Neuronal stem cell (in vitro differentiated cells): ENCODE data around the gene PTPRG.

Experiments used
- DNase-seq: peaks from one replicate; pipeline ENCODE4 v3.0.0-alpha.2; 2013; ENCODE audit warnings: low spot score
- H2AFZ ChIP-seq: one replicate; pipeline ENCODE4 v1.6.1; 2013; ENCODE audit warnings: mild to moderate bottlenecking, low read length, inconsistent platforms
- H2AK5ac ChIP-seq: 2 replicates; pipeline ENCODE4 v1.6.1; 2013; ENCODE audit warnings: low read depth, mild to moderate bottlenecking, inconsistent platforms, low read length, moderate library complexity, mixed read lengths
- H2BK120ac ChIP-seq: 2 replicates; pipeline ENCODE4 v1.6.1; 2013; ENCODE audit warnings: low read depth, mild to moderate bottlenecking, inconsistent platforms, low read length, moderate library complexity, mixed read lengths
- H2BK12ac ChIP-seq: one replicate; pipeline ENCODE4 v1.6.1; 2013; ENCODE audit warnings: low read length, inconsistent platforms
- H2BK15ac ChIP-seq: 2 replicates; pipeline ENCODE4 v1.6.1; 2013; ENCODE audit warnings: mild to moderate bottlenecking, low read length, inconsistent platforms, mixed read lengths
- H2BK5ac ChIP-seq: one replicate; pipeline ENCODE4 v1.6.1; 2013; ENCODE audit warnings: inconsistent platforms, mild to moderate bottlenecking, low read length, moderate library complexity
- H3K14ac ChIP-seq: one replicate; pipeline ENCODE4 v1.6.1; 2013; ENCODE audit warnings: low read length, inconsistent platforms
- H3K18ac ChIP-seq: 2 replicates; pipeline ENCODE4 v1.6.1; 2013; ENCODE audit warnings: low read length, inconsistent platforms
- H3K23ac ChIP-seq: 2 replicates; pipeline ENCODE4 v1.6.1; 2013; ENCODE audit warnings: low read depth, mild to moderate bottlenecking, mixed read lengths, low read length, inconsistent platforms; ENCODE audit not compliant: poor library complexity
- H3K27ac ChIP-seq: replicated peaks from 3 replicates; pipeline ENCODE4 v1.5.1; 2013; ENCODE audit warnings: low read length, inconsistent platforms
- H3K27me3 ChIP-seq, 3 experiments: 2 replicates each; pipeline ENCODE4 v1.6.1; 2013; ENCODE audit warnings: low read length in 3 of 3, mild to moderate bottlenecking in 2 of 3, inconsistent platforms in 1 of 3, low read depth in 1 of 3, mixed read lengths in 1 of 3, moderate library complexity in 1 of 3; ENCODE audit not compliant: control insufficient read depth in 3 of 3, insufficient read depth in 3 of 3
- H3K36me3 ChIP-seq, 2 donors: replicated peaks in 1 of 2; 2 replicates each; pipeline ENCODE4 v1.6.1; 2013; ENCODE audit warnings: low read length in 2 of 2; ENCODE audit not compliant: control insufficient read depth in 2 of 2, insufficient read depth in 2 of 2
- H3K4ac ChIP-seq: 2 replicates; pipeline ENCODE4 v1.6.1; 2013; ENCODE audit warnings: inconsistent platforms, mild to moderate bottlenecking, low read length, moderate library complexity
- H3K4me1 ChIP-seq, 2 donors: 1 replicate in 1 of 2; 2 replicates in 1 of 2; pipeline ENCODE4 v1.6.1; 2013; ENCODE audit warnings: low read length in 2 of 2, low read depth in 1 of 2; ENCODE audit not compliant: control insufficient read depth in 2 of 2, insufficient read depth in 1 of 2
- H3K4me2 ChIP-seq: one replicate; pipeline ENCODE4 v1.6.1; 2013; ENCODE audit warnings: mild to moderate bottlenecking, low read length, inconsistent platforms; ENCODE audit not compliant: insufficient read depth, poor library complexity, severe bottlenecking
- H3K4me3 ChIP-seq, 2 donors: 2 replicates each; pipeline ENCODE4 v1.5.1; 2013; ENCODE audit warnings: low read length in 2 of 2, mild to moderate bottlenecking in 2 of 2, inconsistent platforms in 1 of 2, moderate library complexity in 1 of 2
- H3K79me1 ChIP-seq: one replicate; pipeline ENCODE4 v1.6.1; 2013; ENCODE audit warnings: low read depth, mild to moderate bottlenecking, inconsistent platforms, low read length, moderate library complexity
- H3K9ac ChIP-seq: one replicate; pipeline ENCODE4 v1.6.1; 2013; ENCODE audit warnings: mild to moderate bottlenecking, low read depth, low read length, inconsistent platforms; ENCODE audit not compliant: poor library complexity
- H3K9me3 ChIP-seq, 2 donors: replicated peaks in 1 of 2; 2 replicates each; pipeline versions ENCODE3 to v1.6.1; 2013; ENCODE audit warnings: low read length in 2 of 2, mild to moderate bottlenecking in 2 of 2, inconsistent platforms in 1 of 2, low read depth in 1 of 2, mixed read lengths in 1 of 2, moderate library complexity in 1 of 2; ENCODE audit not compliant: control insufficient read depth in 2 of 2, insufficient read depth in 1 of 2
- H4K8ac ChIP-seq: one replicate; pipeline ENCODE4 v1.6.1; 2013; ENCODE audit warnings: low read depth, mild to moderate bottlenecking, inconsistent platforms, low read length, moderate library complexity
- H4K91ac ChIP-seq: one replicate; pipeline ENCODE4 v1.6.1; 2013; ENCODE audit warnings: low read length, low read depth, mild to moderate bottlenecking, inconsistent platforms; ENCODE audit not compliant: poor library complexity
- WGBS, 2 donors: extraction: QIAGEN DNeasy Blood & Tissue Kit; methylation state at CpG; one replicate each; pipeline ENCODE4 v1.1.7; 2013; ENCODE audit warnings: missing lambda C conversion rate in 2 of 2, mixed read lengths in 1 of 2; ENCODE audit not compliant: insufficient read length in 2 of 2, insufficient replicate concordance in 1 of 2; ENCODE audit errors: extremely low coverage in 2 of 2; 5-methylcytosine and 5-hydroxymethylcytosine counted together

PTPRG gene

DNA sequence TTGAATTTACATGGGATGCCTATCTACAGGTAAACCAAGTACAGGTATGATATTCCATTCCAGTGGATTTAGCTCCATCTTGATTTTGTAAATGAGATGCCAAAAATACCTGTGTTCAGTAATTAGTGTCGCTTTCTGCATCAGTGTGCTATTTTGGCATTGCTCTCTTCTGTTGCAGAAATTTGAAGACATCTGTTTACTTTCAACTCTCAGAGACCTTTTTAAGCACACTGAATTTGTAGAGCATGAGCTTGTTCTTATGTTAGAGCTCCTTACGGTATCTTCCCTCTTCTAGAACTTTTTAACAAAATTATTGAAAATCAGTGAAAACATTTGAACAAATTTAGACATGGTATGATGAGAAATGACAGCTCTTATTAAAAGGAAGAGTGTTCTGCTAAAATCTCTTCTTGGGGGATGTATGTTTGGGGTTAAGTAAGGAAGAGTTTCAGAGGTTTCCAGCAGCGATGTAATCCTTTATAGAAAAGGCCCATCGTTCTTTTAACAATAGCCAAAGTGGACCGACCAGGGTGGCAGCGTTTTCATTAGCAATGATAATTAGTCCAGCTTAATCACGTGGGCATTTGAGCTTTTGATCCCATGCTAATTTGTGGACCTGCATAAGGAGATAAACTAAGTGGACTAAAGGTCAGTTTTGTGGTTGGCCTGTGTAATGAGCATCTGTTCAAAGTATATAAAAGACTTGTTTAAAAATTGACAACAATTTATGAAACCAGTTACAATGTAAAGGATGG is 385.4 kb downstream of the PTPRG start:
- Histone ChIP-seq H3K4me1 (peaks cover 19 to 27% of the 10 kb centered on the region in 2 donors), H3K23ac (no peak overlapping the region)

DNA sequence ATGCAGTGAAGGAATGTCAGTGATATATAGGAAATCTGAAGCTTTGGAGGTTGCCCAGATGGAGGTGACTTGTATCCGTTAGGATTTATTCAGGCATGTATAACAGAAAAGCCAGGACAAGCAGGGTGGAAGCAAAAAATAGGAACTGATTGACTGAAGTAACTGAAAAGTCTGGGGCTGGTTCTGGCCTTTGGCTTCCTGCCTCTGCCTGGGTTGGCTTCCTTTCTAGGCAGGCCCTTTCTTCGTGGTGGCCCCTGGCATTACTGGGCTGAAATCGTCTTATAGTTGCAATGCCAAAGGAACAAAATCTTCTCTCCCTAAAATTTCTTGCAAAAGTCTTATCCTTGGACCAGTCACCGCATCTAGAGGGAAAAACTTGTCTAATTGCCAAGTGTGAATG is 386.1 kb downstream of the PTPRG start:
- Histone ChIP-seq H2BK15ac (no peak overlapping the region), H3K9me3 (peaks cover 0 to 4% of the 10 kb centered on the region in 2 donors), H3K4me2 (no peak overlapping the region), H3K4me3 (no peak overlapping the region), H3K27ac (peak overlapping the region; percentile 33), H2BK12ac (no peak overlapping the region), H3K4me1 (peaks cover 19 to 27% of the 10 kb centered on the region in 2 donors), H3K14ac (no peak overlapping the region), H2AK5ac (no peak overlapping the region), H4K91ac (no peak overlapping the region), H3K18ac (no peak overlapping the region), H3K27me3 (no peaks in the 10 kb centered on the region), H2BK120ac (no peak overlapping the region), H2BK5ac (no peak overlapping the region), H2AFZ (peak overlapping the region; percentile 42), H3K79me1 (peaks cover 2% of the 10 kb centered on the region), H3K9ac (no peak overlapping the region), H3K23ac (no peak overlapping the region), H4K8ac (no peak overlapping the region), H3K4ac (no peak overlapping the region), H3K36me3 (no peaks in the 10 kb centered on the region)
- WGBS, 2 donors, result no CpG with 5 or more reads among the region's 4 CpGs
- no peak for DNase-seq

More for the DNA sequence above, 385.4 kb downstream of the PTPRG start:
- DNase-seq, result peak; percentile 26
- no peaks in the 10 kb centered on the region for H3K27me3 ChIP-seq
- H3K4me2 ChIP-seq, result no peak overlapping the region
- no peak overlapping the region for H4K91ac ChIP-seq
- H3K27ac ChIP-seq, result no peak overlapping the region
- H3K9me3 ChIP-seq, result peaks cover 0 to 6% of the 10 kb centered on the region in 2 donors
- H3K4ac ChIP-seq, result no peak overlapping the region
- H3K79me1 ChIP-seq, result peaks cover 2% of the 10 kb centered on the region
- H3K18ac ChIP-seq, result no peak overlapping the region
- no peak overlapping the region for H3K14ac ChIP-seq
- no peak overlapping the region for H2AK5ac ChIP-seq
- WGBS, 2 donors, result no CpG with 5 or more reads among the region's 7 CpGs
- no peak overlapping the region for H3K4me3 ChIP-seq
- no peak overlapping the region for H2BK5ac ChIP-seq
- no peak overlapping the region for H2BK12ac ChIP-seq
- no peak overlapping the region for H4K8ac ChIP-seq
- no peak overlapping the region for H2BK15ac ChIP-seq
- no peak overlapping the region for H2BK120ac ChIP-seq
- H3K36me3 ChIP-seq, result no peaks in the 10 kb centered on the region
- no peak overlapping the region for H3K9ac ChIP-seq
- H2AFZ ChIP-seq, result no peak overlapping the region

DNA sequence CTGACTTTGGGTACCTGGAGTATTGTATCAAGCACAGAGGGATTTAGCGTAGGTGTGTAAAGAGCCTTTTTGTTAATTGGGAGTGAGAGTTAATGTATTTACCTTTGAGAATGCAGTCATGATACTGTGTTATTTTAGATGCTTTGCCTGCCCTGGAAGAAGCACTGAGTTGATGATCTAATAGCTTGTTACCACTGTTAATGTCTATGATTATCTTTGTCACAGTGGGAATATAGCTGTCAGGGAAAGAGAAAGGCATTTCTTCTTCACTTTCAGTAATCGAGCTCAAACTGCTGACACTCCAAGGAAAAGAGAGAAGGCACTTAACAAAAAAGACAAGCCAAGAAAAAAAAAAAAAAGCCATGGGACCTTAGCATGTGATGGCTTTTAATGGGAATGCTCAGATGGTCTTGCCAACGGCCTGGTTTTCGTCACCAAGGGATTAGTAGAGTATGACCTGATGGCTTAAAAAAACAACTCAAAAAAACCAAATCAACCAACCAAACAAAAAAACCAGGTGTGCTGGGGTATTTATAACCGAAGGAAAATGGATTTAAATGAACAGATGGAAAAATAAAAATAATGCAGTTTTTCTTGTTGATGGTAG is 387.4 kb downstream of the PTPRG start:
- Histone ChIP-seq H2AFZ (no peak overlapping the region), H2BK5ac (no peak overlapping the region), H3K27ac (no peak overlapping the region), H3K14ac (no peak overlapping the region), H4K8ac (no peak overlapping the region), H3K9me3 (peaks cover 0 to 5% of the 10 kb centered on the region in 2 donors), H3K4ac (no peak overlapping the region), H2BK12ac (no peak overlapping the region), H3K27me3 (no peaks in the 10 kb centered on the region), H3K36me3 (no peaks in the 10 kb centered on the region), H4K91ac (no peak overlapping the region), H3K4me1 (peaks cover 19 to 35% of the 10 kb centered on the region in 2 donors), H3K9ac (no peak overlapping the region), H3K4me2 (no peak overlapping the region), H2BK120ac (no peak overlapping the region), H3K18ac (no peak overlapping the region), H3K23ac (no peak overlapping the region), H2BK15ac (no peak overlapping the region), H3K4me3 (no peak overlapping the region), H3K79me1 (peaks cover 3% of the 10 kb centered on the region), H2AK5ac (no peak overlapping the region)
- WGBS, 2 donors, result no CpG with 5 or more reads among the region's 5 CpGs
- DNase-seq, result no peak

DNA sequence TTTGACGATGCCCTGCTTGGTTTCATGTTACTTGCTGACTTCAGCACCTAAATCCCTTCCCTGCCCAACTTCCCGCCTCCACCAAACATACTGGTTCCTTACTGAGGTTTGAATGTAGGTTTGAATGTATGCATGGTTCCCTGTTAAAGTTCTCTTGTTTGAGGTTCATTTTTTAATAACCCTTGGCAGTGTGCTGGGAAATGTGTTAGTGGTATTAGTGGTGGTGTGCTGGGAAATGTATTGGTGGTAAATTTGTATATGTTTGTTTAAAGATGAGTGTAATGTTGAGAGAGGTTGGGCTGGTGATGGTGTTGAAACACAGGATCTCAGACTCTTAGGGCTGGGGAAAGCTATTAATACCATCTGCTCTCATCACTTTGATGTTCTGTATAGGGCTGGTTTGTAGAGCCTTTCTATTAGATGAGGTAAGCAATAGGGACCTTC is 392.7 kb downstream of the PTPRG start:
- no peak overlapping the region for H2BK120ac ChIP-seq
- H3K27me3 ChIP-seq, result no peaks in the 10 kb centered on the region
- H3K79me1 ChIP-seq, result peaks cover 2% of the 10 kb centered on the region
- no peak overlapping the region for H2BK15ac ChIP-seq
- peaks cover 2 to 17% of the 10 kb centered on the region in 2 donors for H3K4me1 ChIP-seq
- H3K23ac ChIP-seq, result no peak overlapping the region
- H4K91ac ChIP-seq, result no peak overlapping the region
- WGBS, 2 donors, result no CpG with 5 or more reads among the region's 2 CpGs
- H3K9ac ChIP-seq, result no peak overlapping the region
- H3K4ac ChIP-seq, result no peak overlapping the region
- H2AK5ac ChIP-seq, result no peak overlapping the region
- H3K9me3 ChIP-seq, result peaks cover 0 to 5% of the 10 kb centered on the region in 2 donors
- H2AFZ ChIP-seq, result no peak overlapping the region
- no peak overlapping the region for H2BK5ac ChIP-seq
- H4K8ac ChIP-seq, result no peak overlapping the region
- H2BK12ac ChIP-seq, result no peak overlapping the region
- no peak overlapping the region for H3K4me3 ChIP-seq
- no peak overlapping the region for H3K4me2 ChIP-seq
- H3K18ac ChIP-seq, result no peak overlapping the region
- H3K27ac ChIP-seq, result no peak overlapping the region
- H3K36me3 ChIP-seq, result no peaks in the 10 kb centered on the region
- DNase-seq, result no peak
- H3K14ac ChIP-seq, result no peak overlapping the region
